ENCODE measurements around the gene ABRACL.
"Not testable (repeated sequence)": the region's sequence is repeated elsewhere in the genome, so short reads cannot be mapped to it uniquely, and the experiment has no call there.

The ABRACL gene

GRCh38 chr6:139013185-139013800 is 15.3 kb upstream of the ABRACL start:
- DNase-seq = no peak

- DNase-seq = no peak
These were observed 13.6 kb upstream of the ABRACL start for GRCh38 chr6:139014945-139015344.

- DNase-seq = peak; percentile 73
These were observed 12.0 kb upstream of the ABRACL start for GRCh38 chr6:139016337-139017213.

- DNase-seq = no peak
These were observed 11.3 kb upstream of the ABRACL start for GRCh38 chr6:139017227-139017626.

GRCh38 chr6:139019722-139020121 is 8.8 kb upstream of the ABRACL start:
- no peak for DNase-seq

GRCh38 chr6:139020689-139021088 is 7.9 kb upstream of the ABRACL start:
- no peak for DNase-seq

- peak; percentile 28 for DNase-seq
These were observed 3.1 kb upstream of the ABRACL start for GRCh38 chr6:139025416-139025815.

- peak; percentile 77 for DNase-seq
These were observed 844 bp upstream of the ABRACL start for GRCh38 chr6:139027620-139028182.

GRCh38 chr6:139028215-139028657 is 309 bp upstream of the ABRACL start:
- DNase-seq = no peak

- DNase-seq = peak; percentile 86
These were observed 1.1 kb downstream of the ABRACL start for GRCh38 chr6:139029470-139030227.

- peak; percentile 88 for DNase-seq
These were observed 1.9 kb downstream of the ABRACL start for GRCh38 chr6:139030228-139030963.

GRCh38 chr6:139037490-139037889 is 8.9 kb downstream of the ABRACL start:
- DNase-seq = no peak

GRCh38 chr6:139044250-139044649 is 15.7 kb downstream of the ABRACL start:
- DNase-seq = no peak

GRCh38 chr6:139047677-139048076 is 19.1 kb downstream of the ABRACL start:
- no peak for DNase-seq

GRCh38 chr6:139048912-139049311 is 20.4 kb downstream of the ABRACL start:
- not testable (repeated sequence) for DNase-seq

GRCh38 chr6:139050131-139050769 is 21.7 kb downstream of the ABRACL start:
- DNase-seq = not testable (repeated sequence)

GRCh38 chr6:139050770-139051313 is 22.3 kb downstream of the ABRACL start:
- DNase-seq = peak; percentile 32

- DNase-seq = no peak
These were observed 23.0 kb downstream of the ABRACL start for GRCh38 chr6:139051396-139052060.

GRCh38 chr6:139053382-139053781 is 24.8 kb downstream of the ABRACL start:
- no peak for DNase-seq

GRCh38 chr6:139054001-139054400 is 25.5 kb downstream of the ABRACL start:
- no peak for DNase-seq

- DNase-seq = no peak
These were observed 27.2 kb downstream of the ABRACL start for GRCh38 chr6:139055709-139056108.

Data from hematopoietic multipotent progenitor cell treated with erythropoietin and hydrocortisone succinate and interleukin-3 and kit ligand, for 4 days (in vitro differentiated cells).